GM10248 (cell line): Measurements from ENCODE around the gene MAFG.

Source experiments
- CTCF ChIA-PET: fragments of 300-600 bp; sonication (Branson Sonifier 250); formaldehyde crosslinking; extraction: SDS; loops from one replicate; lab custom pipeline; 2021; ENCODE audit warnings: antibody characterized with exemption; lab: Yijun Ruan, JAX
- POLR2A ChIA-PET: fragments of 350-650 bp; sonication (Branson Sonifier 250); formaldehyde crosslinking; extraction: SDS; loops from one replicate; lab custom pipeline; 2020; ENCODE audit warnings: antibody characterized with exemption; lab: Yijun Ruan, JAX
- DNase-seq: peaks from one replicate; pipeline ENCODE4 v3.0.0; 2012; ENCODE audit errors: extremely low spot score
- CTCF ChIP-seq: IDR thresholded peaks from 2 replicates; pipeline ENCODE4 v1.5.1; 2012; ENCODE audit warnings: mild to moderate bottlenecking, low read depth; ENCODE audit errors: extremely low read depth, missing control alignments, control extremely low read depth

Gene MAFG

GRCh38 chr17:81898029-81898866 is 29.3 kb downstream of the MAFG start:
- no peak for DNase-seq
- CTCF ChIA-PET, result interaction anchor here (1.0 to 1.3 kb wide), 4 partner anchors 11 to 29 kb away, joined by 3 to 5 read pairs (median 4); no protein-coding TSS in a partner anchor

GRCh38 chr17:81895400-81895799 is 32.1 kb downstream of the MAFG start:
- CTCF ChIA-PET, result interaction anchor here (1.3 kb wide), 1 partner anchor 9 kb away, joined by 3 read pairs; no protein-coding TSS in a partner anchor
- no peak for TF ChIP-seq CTCF
- POLR2A ChIA-PET, result no interaction called here
- DNase-seq, result no peak

More at GRCh38 chr17:81898029-81898866, 29.3 kb downstream of the MAFG start:
- POLR2A ChIA-PET, result interaction anchor here (0.6 kb wide), 1 partner anchor 227 kb away, joined by 4 read pairs; no protein-coding TSS in a partner anchor
- no peak for TF ChIP-seq CTCF

- DNase-seq, result no peak
- no peak for TF ChIP-seq CTCF
- POLR2A ChIA-PET, result no interaction called here
- CTCF ChIA-PET, result no interaction called here
These were observed 36.3 kb downstream of the MAFG start for GRCh38 chr17:81891303-81891552.

GRCh38 chr17:81890447-81891302 is 36.9 kb downstream of the MAFG start:
- no peak for DNase-seq
- ChIA-PET CTCF (interaction anchor here (1.5 to 1.7 kb wide), 2 partner anchors 11 to 20 kb away, joined by 4 to 5 read pairs; partner anchors contain the start of gene ARHGDIA), POLR2A (no interaction called here)
- TF ChIP-seq CTCF, result no peak

GRCh38 chr17:81889602-81890001 is 37.9 kb downstream of the MAFG start:
- no peak for TF ChIP-seq CTCF
- ChIA-PET POLR2A (no interaction called here), CTCF (interaction anchor here (1.5 to 1.7 kb wide), 2 partner anchors 10 to 19 kb away, joined by 4 to 5 read pairs; partner anchors contain the start of gene ARHGDIA)
- DNase-seq, result no peak

GRCh38 chr17:81888988-81889595 is 38.4 kb downstream of the MAFG start:
- no peak for DNase-seq
- no peak for TF ChIP-seq CTCF
- ChIA-PET POLR2A (no interaction called here), CTCF (interaction anchor here (1.5 to 1.7 kb wide), 2 partner anchors 9 to 19 kb away, joined by 4 to 5 read pairs; partner anchors contain the start of gene ARHGDIA)
